A673 (cell line): ENCODE measurements around the gene CFAP92. TPM values are rescaled to one million over a fixed set of nuclear protein-coding genes. Genes with fewer than 3 reads are reported as not detected.

Experiments used
- BruUV-seq: library from RNA; stranded (reverse); fragments of 400-500 nt; replicated peaks from 2 replicates; lab custom pipeline; 2021; lab: Mats Ljungman, UMichigan
- CTCF ChIA-PET: fragments of 300-600 bp; sonication (Branson Sonifier 250); formaldehyde crosslinking; loops from one replicate; lab custom pipeline; 2022; ENCODE audit warnings: antibody characterized with exemption; lab: Charles Lee
- POLR2A ChIA-PET: fragments of 300-600 bp; sonication (Branson Sonifier 250); formaldehyde crosslinking; loops from one replicate; lab custom pipeline; 2022; ENCODE audit warnings: antibody characterized with exemption; ENCODE audit not compliant: low non-redundant PET; lab: Charles Lee
- DNase-seq: peaks from one replicate; pipeline ENCODE4 v3.0.0-alpha.2; 2015; ENCODE audit warnings: low spot score
- H3K27ac ChIP-seq: fragments of 200-600 bp; sonication (generic); 2 replicates; pipeline ENCODE4 v1.5.1; 2016; ENCODE audit warnings: mixed run types, low read depth, mild to moderate bottlenecking, mixed read lengths, antibody characterized with exemption, low read length; ENCODE audit not compliant: poor library complexity, severe bottlenecking
- H3K27me3 ChIP-seq: fragments of 200-600 bp; sonication (generic); replicated peaks from 2 replicates; pipeline ENCODE4 v1.6.1; 2017; ENCODE audit warnings: mixed run types, low read depth, mild to moderate bottlenecking, mixed read lengths, antibody characterized with exemption, low read length; ENCODE audit not compliant: insufficient read depth, poor library complexity
- H3K36me3 ChIP-seq: fragments of 200-600 bp; sonication (generic); 2 replicates; pipeline ENCODE4 v1.6.1; 2016; ENCODE audit warnings: mixed run types, mild to moderate bottlenecking, mixed read lengths, antibody characterized with exemption, low read length; ENCODE audit not compliant: insufficient read depth, poor library complexity, severe bottlenecking
- H3K4me1 ChIP-seq: fragments of 200-600 bp; sonication (generic); 2 replicates; pipeline ENCODE4 v1.6.1; 2017; ENCODE audit warnings: mixed run types, mild to moderate bottlenecking, mixed read lengths, antibody characterized with exemption, low read length; ENCODE audit not compliant: insufficient read depth, poor library complexity, severe bottlenecking
- H3K4me3 ChIP-seq: fragments of 200-600 bp; sonication (generic); 2 replicates; pipeline ENCODE4 v1.5.1; 2016; ENCODE audit warnings: low read depth, mixed run types, mild to moderate bottlenecking, mixed read lengths, low read length; ENCODE audit not compliant: poor library complexity, severe bottlenecking
- H3K9me3 ChIP-seq: fragments of 200-600 bp; sonication (generic); 2 replicates; pipeline ENCODE4 v1.6.1; 2016; ENCODE audit warnings: mixed run types, low read depth, mild to moderate bottlenecking, mixed read lengths, antibody characterized with exemption, low read length; ENCODE audit not compliant: poor library complexity, severe bottlenecking
- EZH2 ChIP-seq: fragments of 200-600 bp; sonication (generic); IDR thresholded peaks from 2 replicates; pipeline ENCODE4 v1.6.1; 2017; ENCODE audit warnings: borderline replicate concordance, low read depth, mild to moderate bottlenecking, mixed read lengths, antibody characterized with exemption, low read length; ENCODE audit not compliant: poor library complexity, severe bottlenecking
- intact Hi-C: fragments of 100-400 bp; cut with micrococcal nuclease; formaldehyde crosslinking; loops from one replicate; pipeline ENCODE4 v1.10.0; 2022; ENCODE audit not compliant: unreplicated experiment
- total RNA-seq: library from RNA; stranded (reverse); gene quantifications from 2 replicates; pipeline ENCODE4 v1.2.3, GENCODE V29; 2021
- TF ChIP-seq, protein P1 (sequence below): fragments of 300-800, 200-600 bp; sonication (generic); conservative IDR thresholded peaks from 2 replicates; pipeline ENCODE4 v1.5.1; 2017; ENCODE audit warnings: low read depth, mild to moderate bottlenecking, antibody characterized with exemption, low read length, moderate library complexity, mixed read lengths

Gene CFAP92
- total RNA-seq, 1 experiment from 2014 or later = not detected

DNA sequence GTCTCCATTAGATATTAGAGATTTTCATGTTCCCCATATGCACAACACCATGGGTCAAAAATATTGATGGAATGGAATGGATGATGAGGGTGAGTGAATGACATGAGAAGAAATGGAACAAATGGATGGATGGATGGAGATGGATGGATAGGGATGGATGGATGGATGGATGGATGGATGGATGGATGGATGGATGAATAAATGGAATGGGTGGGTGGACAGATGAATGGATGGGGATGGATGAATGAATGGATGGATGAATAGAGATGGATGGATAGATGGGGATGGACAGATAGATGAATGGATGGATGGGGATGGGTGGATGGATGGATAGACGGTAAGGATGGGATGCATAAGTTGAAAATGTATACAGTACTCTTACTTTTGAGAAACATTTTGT, 18.6 kb downstream of the CFAP92 start:
- Histone ChIP-seq H3K36me3 (no peaks in the 10 kb centered on the region), H3K4me1 (no peaks in the 10 kb centered on the region), H3K27ac (no peak overlapping the region), H3K9me3 (no peaks in the 10 kb centered on the region), H3K4me3 (no peak overlapping the region), H3K27me3 (no peaks in the 10 kb centered on the region)
- ChIA-PET POLR2A (no interaction called here), CTCF (no interaction called here)
- no peak for DNase-seq
- TF ChIP-seq, protein P1, sequence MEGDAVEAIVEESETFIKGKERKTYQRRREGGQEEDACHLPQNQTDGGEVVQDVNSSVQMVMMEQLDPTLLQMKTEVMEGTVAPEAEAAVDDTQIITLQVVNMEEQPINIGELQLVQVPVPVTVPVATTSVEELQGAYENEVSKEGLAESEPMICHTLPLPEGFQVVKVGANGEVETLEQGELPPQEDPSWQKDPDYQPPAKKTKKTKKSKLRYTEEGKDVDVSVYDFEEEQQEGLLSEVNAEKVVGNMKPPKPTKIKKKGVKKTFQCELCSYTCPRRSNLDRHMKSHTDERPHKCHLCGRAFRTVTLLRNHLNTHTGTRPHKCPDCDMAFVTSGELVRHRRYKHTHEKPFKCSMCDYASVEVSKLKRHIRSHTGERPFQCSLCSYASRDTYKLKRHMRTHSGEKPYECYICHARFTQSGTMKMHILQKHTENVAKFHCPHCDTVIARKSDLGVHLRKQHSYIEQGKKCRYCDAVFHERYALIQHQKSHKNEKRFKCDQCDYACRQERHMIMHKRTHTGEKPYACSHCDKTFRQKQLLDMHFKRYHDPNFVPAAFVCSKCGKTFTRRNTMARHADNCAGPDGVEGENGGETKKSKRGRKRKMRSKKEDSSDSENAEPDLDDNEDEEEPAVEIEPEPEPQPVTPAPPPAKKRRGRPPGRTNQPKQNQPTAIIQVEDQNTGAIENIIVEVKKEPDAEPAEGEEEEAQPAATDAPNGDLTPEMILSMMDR = no peak
- TF ChIP-seq EZH2 = no peak
- intact Hi-C loops = loop anchor here (10.0 kb wide), 1 partner anchor 120 kb away; no protein-coding TSS in a partner anchor
- BruUV-seq = no TSS peak

GRCh38 chr3:128973988-128974564, 19.8 kb downstream of the CFAP92 start:
- Histone ChIP-seq H3K9me3 (no peaks in the 10 kb centered on the region), H3K4me1 (no peaks in the 10 kb centered on the region), H3K4me3 (no peak overlapping the region), H3K36me3 (no peaks in the 10 kb centered on the region), H3K27ac (no peak overlapping the region), H3K27me3 (no peaks in the 10 kb centered on the region)
- DNase-seq = no peak
- ChIA-PET CTCF (no interaction called here), POLR2A (no interaction called here)
- intact Hi-C loops = loop anchor here (10.0 kb wide), 1 partner anchor 121 kb away; no protein-coding TSS in a partner anchor
- no TSS peak for BruUV-seq
- TF ChIP-seq, protein P1 = no peak
- no peak for TF ChIP-seq EZH2

- BruUV-seq = no TSS peak
- ChIA-PET CTCF (interaction anchor here (1.8 to 2.8 kb wide), 3 partner anchors 81 to 275 kb away, joined by 8 to 35 read pairs (median 24); no protein-coding TSS in a partner anchor), POLR2A (no interaction called here)
- H3K4me1 ChIP-seq = no peaks in the 10 kb centered on the region
- H3K36me3 ChIP-seq = no peaks in the 10 kb centered on the region
- DNase-seq = no peak
- intact Hi-C loops = loop anchor here (10.0 kb wide), 1 partner anchor 123 kb away; no protein-coding TSS in a partner anchor
- H3K27me3 ChIP-seq = no peaks in the 10 kb centered on the region
- no peaks in the 10 kb centered on the region for H3K9me3 ChIP-seq
- no peak overlapping the region for H3K27ac ChIP-seq
- TF ChIP-seq, protein P1 = no peak
- no peak for TF ChIP-seq EZH2
- no peak overlapping the region for H3K4me3 ChIP-seq
Measured at GRCh38 chr3:128971421-128972100, 22.3 kb downstream of the CFAP92 start.
